ENCODE measurements around the gene NEK11.

NEK11 gene

DNA sequence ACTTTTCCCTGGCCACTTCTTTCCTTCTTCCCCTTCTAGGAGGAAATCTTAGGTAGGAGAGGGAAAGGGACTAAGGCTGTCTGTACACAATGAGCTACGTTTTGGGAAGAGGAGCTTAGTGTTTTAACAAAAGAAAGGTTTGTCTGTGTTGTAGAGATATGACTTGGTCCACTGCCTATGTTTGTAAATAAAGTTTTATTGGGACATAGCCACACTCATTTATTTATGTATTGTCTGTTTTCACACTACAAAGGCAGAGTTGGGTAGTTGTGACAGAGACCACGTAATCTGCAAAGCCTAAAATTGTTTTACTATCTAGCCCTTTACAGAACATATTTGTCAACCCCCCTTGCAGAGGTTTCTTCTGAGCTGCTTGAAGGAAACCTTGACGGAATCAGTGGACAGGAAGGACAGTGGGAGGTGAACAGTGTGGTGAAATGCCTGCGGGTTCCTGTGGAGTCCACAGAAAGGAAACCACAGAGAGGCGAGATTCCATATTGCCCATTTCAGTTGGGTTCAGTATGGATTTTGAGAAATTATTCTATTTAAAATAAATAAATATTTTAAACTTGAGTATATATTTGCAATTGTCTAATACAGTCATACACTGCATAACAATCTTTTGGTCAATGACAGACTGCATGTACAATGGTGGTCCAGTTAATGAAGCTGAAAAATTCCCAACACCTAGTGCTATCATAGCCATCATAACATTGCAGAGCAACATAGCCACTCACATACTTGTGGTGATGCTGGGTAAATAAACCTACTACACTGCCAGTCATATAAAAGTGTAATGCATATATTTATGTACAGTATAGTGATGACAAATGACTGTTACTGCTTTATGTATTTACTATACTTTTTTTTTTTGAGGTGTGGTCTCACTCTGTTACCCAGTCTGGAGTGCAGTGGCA lies 197.0 kb downstream of the NEK11 start:
- DNase-seq (ENCODE audit: low read depth in 2 of 2), result no peak

DNA sequence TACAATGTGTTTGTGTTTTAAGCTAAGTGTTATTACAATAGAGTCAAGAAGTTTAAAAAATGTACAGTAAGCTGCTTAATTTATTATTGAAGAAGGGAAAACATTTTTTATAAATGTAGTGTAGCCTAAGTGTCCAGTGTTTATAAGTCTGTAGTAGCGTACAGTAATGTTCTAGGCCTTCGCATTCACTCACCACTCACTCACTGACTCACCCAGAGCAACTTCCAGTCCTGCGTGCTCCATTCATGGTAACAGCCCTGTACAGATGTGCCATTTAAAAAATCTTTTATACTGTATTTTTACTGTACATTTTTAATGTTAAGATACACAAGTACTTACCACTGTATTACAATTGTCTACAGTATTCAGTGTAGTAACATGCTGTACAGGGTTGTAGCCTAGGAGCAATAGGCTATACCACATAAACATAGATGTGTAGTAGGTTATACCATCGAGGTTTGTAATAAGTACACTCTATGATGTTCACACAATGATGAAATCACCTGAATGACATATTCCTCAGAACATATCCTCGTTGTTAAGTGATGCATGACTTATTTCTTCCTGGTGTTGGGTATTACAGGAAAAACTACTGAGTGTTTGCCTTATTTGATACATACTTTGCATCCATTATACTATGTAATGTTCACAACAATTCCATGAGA lies 198.3 kb downstream of the NEK11 start:
- no peak for DNase-seq (ENCODE audit: low read depth in 2 of 2)

DNA sequence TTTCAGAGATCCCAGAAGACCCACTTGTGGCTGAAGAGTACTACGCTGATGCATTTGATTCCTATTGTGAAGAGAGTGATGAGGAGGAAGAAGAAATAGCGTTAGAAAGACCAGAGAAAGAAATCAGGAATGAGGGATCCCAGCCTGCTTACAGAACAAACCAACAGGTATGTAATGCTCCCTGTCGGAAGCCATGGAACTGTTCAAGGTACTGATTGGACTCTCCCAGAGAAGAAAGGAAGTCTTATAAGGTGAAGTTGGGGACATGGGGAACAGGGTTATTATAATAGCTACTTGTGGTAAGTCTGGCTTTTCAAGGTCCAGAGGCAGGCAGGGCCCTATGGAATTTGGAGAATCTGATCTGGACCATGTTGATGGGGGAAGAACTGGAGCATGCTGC lies 201.8 kb downstream of the NEK11 start:
- no peak for DNase-seq (ENCODE audit: low read depth in 2 of 2)

DNA sequence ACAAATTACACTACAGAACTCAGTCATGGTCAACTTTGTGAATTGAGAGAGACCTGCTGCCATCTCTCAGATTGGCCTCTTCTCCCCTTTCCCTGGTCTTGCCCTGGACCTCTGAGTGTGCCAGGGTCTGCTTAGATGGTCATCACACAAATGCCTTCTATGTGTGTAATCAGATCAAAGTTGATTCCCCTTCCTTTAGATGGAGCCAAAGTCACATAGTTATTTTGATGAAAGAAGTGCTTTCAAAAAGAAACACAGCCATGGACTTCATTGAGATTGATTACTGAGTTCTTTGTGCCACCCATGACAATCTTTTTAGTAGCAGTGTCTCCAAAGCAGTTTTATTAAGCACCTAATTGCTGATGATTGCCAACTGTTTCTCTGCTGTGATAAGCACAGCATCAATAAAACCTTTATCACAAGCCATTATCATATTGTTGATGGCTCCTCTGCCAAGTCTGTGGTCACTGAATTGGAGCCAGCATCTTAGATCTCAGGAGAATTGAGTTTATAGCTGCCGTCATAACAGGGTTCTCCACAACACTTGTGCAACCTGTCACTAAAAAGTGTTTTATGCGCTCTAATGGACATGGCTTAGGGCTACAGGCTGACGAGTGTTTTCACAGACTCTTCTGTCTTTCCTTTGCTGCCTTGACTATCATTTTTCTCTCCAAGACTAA lies 205.2 kb downstream of the NEK11 start:
- no peak for DNase-seq (ENCODE audit: low read depth in 2 of 2)

DNA sequence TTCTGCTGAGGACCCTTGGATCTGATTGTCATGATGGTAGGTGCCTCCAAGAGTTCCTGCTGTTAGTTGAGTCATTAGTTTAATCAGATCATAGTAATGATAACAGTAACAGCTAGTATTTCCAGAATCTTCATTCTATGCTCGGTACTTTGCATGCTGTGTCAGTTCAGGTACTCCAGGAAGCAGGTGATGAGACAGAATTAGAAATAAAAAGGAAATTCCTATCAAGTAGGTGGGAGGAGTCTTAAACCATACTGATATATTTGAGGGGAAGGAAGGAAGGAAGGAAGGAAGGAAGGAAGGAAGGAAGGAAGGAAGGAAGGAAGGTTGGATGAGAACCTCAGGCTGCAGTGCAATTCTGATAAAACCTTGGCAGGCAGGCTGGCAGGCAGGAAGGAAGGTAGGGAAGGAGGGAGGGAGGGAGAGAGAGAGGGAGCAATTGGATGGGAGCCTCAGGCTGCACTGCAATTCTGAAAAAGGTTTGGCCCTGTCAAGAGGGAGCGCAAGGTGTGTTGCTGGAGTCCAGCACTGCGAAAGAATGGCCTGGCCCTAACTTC lies 206.1 kb downstream of the NEK11 start:
- DNase-seq (ENCODE audit: low read depth in 2 of 2), result no peak

DNA sequence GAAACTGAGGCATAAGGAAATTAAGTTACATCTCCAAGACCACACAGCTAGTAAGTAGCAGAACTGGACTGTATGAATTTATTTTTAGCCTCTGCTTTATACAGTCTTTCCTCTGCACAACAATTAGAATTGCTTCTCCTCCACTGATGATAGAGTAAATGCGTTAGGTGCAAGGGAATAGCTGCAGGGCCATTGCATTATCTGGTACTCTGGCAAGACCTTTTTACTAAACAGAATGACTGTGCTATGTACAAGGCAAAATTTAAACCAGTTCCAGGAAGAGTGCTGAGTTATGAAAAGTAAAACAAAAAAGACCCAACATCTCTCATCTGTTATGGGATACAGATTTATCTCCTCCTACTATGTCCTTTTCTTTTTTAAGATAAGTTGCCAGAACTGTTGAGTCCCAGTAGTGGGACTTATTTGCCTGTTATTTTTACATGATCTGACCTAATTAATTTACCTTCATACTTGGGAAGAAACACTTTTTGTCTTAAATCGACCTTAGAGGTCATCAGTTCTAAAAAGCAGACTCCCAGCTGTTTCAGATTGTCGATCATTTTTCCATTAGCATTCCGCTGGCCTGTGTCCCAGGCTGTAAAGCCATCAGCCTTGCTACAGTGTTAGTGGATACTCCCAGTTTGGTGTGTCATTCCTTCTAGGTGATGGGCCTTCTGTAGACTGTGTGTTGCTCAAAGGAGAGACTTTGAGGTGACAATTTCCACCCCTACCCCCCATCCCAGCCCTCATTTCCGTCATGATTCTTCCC lies 207.4 kb downstream of the NEK11 start:
- DNase-seq (ENCODE audit: low read depth in 2 of 2), result no peak

DNA sequence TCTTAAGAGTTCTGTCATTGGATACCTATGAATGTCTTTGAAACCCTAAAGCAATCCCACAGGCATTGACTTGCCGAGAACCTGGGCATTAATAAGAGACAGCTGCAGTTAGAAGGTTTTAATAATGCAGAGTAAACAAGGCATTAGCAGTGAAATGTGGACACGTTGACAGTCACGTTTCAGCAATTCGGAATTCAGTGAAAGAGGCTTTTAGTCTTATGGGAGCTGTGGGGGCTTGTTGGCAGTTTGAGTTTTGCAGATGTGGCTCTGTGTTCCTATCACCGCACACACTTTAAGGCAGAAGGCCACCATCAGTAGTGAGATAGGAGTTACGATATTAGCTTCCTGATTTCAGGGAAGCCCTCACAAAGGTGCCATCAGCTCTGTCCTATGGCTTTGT lies 209.7 kb downstream of the NEK11 start:
- DNase-seq (ENCODE audit: low read depth in 2 of 2), result no peak

DNA sequence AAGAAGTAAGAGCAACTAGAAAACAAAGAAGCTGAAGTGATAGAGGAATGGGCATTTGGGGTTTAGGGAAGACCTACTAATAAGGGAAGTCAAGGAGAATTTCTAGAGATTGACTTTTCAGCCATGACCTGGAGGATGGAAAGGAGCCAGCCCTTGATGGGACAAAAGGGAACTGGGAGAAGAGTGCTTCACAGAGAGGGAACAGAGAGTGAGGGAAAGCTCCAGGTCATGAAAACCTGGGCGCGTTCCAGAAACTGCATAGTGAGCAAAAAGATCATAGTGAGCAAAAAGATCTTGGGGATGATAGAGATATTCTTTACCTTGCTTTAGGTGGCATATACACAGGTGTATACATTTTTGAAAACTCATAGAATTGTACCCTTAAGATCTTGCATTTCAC lies 211.8 kb downstream of the NEK11 start:
- DNase-seq (ENCODE audit: low read depth in 2 of 2), result no peak

DNA sequence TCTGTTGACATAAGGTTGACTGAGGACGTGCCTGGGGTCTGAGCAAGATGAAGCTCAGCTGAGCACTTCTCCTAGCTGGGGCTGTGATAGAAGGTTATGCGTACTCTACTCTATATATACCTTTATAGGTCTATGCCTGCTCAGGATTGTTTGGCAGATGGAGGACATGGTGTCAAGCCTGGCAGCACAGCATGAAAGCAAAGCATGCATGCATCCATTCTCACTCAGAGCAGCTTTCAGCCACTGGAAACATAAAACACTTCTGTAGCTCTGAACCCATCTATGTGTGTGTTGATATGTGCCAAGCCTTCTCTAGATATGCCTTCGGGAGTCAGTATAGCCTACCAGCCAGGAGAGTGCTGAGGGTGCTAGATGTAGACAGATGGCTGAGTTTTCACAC lies 212.6 kb downstream of the NEK11 start:
- no peak for DNase-seq (ENCODE audit: low read depth in 2 of 2)

DNA sequence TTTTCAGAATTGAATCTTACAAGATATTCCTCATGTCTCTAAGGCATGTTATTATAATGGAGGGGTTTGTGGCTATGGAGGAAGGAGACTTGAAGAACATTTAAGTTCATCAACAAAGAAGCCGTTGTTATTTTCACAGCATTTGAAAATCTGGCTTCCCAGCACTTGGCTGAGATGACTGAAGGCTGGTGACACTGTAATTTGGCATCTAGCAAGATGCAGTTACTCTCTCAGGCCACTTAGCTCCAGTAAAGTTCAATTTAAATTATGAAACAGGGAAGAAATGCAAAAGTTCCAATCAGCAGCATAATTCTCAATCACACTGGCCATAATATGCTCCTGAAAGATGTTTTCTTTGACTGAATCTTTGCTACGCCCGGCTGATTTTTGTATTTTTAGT lies 215.5 kb downstream of the NEK11 start:
- DNase-seq (ENCODE audit: low read depth in 2 of 2), result no peak

DNA sequence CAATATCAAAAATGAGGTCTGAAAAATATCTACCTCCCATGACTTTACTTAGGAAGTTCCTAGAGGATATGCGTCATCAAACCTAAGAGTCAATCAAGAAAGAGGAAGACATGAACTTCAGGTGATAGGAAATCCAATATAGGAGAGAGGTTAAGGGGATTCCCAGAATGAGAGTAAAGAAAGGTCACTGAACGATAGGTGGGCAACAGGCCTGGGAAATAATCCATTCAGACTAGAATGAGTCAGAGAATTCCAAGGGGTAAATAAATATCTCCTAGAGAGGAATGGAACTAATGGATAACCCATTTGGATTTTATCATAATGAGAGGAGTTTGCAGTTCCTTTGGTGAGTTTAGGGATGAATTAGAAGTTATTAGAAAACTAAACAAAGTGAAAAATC lies 223.8 kb downstream of the NEK11 start:
- no peak for DNase-seq (ENCODE audit: low read depth in 2 of 2)

DNA sequence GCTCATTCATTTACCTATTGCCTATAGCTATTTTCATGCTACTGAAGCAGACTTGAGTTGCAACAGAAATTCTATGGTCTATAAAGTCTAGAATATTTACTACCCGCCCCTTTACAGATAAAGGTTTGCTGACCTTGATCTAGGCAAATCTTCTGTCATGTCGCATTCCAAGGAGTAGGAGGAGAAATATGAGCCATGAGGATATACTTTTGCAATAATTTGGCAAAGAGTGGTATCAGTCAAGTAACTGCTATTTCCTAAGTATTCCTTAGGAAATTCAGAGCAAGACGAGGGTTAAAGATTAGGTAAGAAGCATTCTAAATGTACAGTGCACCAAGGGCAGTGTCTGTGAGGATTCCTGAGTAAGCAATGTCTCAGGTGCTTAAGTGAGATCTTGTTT lies 233.8 kb downstream of the NEK11 start:
- DNase-seq (ENCODE audit: low read depth in 2 of 2), result no peak

DNA sequence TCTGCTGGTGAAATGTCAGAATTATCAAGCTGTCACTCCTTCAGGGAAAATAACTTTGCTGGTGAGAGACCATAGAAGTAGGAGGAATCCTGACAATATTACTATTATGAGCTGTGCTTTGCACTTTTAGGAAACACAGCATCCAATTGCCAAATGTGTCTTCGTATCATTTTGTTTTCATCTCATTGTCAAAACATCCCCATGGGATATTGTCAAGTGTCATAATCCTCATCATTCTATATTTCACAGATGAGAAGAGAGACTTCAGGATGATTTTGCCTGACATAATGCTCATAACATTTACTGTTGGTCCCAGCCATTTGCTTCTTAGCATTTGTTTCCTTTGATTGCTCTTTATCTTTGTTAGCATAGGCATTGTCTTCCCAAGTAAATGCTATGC lies 234.4 kb downstream of the NEK11 start:
- no peak for DNase-seq (ENCODE audit: low read depth in 2 of 2)

DNA sequence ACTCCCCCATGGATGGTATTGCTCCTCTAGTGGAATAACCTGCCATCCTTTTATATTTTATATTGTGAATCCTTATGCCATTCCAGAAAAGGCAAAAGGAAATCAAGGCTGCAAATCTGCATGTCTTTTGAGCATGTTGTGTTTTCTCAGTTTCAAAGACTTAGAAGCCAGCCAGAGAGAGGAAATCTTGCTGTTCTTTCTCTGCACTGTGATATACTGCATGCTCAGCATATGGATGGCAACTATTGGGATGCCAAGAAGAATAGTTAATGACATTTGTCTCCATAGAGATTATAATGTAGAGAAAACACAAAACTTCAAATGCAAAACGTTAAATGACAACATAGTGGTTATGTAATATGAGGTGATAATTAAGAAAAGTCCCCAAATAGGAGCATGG lies 248.9 kb downstream of the NEK11 start:
- DNase-seq (ENCODE audit: low read depth in 2 of 2), result no peak

DNA sequence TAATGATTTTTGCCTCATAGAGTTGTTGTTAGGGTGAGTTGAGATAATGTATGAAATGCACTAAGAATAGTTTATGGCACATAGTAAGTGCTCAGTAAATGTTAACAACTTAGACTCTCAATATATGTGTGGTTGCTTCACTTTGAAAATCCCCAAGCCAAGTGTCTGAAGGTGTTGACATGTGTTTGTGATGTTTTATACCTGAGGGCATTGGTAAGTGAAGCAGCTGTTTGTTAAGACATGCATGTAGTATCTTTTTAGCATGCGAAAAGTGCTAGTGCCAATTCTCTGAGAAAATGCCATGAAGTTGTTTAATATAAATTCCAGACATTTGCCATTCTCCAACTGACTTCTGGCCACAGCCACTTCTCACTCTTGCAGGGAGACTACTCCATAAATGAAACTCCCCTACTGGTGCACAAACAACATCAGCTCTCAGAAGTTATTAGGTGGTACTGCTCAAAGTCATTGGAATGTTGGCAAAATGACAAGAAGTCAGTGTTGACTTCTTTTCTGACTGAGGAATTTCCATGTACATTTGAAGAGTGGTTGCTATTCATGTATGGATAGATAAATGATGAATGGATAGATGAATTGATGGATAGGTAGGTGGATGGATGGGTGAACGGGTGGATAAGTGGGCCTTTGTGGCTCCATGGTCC lies 251.3 kb downstream of the NEK11 start:
- no peak for DNase-seq (ENCODE audit: low read depth in 2 of 2)

DNA sequence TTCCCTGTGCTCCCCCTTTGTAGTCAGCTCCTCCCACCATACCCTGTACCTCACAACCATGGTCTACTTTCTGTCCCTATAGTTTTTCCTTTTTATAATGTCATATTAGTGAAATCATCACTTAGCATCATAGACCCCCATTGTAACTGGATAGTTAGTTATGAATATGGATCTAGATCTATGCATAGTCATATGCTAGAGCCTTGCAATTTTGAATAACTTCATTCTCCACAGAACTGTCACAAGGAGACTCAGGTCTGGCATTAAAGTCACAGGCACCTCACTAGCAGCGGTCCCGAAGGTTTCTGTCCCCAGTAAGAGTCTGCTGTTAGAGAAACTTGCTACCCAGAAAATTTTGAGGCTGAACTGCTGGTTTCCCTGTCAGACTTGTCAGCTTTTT lies 252.9 kb downstream of the NEK11 start:
- DNase-seq (ENCODE audit: low read depth in 2 of 2), result no peak

DNA sequence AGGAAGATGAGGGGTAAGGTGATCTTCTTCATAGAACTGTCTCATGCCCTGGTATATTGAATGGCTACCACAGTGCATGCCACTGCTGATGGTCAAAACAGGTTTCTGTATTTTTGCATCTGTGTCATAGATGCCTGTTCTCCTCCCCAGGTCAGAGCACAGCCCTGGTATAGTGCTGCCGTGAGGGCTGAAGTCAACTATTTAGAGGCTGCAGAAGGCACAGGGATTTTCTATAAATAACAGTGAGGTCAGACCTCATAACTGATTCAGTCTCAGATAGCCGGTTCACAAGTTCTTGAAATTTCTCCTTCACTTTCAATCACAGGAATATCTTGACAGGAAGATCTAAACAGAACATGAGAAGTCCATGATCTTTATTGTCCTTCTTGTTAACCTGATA lies 255.7 kb downstream of the NEK11 start:
- no peak for DNase-seq (ENCODE audit: low read depth in 2 of 2)

DNA sequence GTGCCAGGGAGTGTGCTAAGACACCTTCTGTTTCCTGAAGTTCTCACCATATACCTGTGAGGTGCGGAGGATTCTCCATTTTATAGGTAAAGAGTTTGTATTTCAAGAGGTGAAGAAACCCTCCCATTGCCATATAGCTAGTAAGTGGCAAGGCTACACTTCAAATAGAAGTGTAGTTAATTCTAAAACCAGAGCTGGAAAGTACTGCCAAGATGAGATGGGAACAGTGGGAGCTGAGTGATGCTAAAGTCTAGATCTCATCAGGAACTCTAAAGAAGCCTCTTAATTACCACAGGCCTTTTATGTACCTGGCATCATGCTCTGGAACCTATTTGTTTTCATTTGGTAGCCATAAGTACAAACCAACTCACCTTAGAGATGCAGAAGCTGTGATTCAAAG lies 256.3 kb downstream of the NEK11 start:
- no peak for DNase-seq (ENCODE audit: low read depth in 2 of 2)

DNA sequence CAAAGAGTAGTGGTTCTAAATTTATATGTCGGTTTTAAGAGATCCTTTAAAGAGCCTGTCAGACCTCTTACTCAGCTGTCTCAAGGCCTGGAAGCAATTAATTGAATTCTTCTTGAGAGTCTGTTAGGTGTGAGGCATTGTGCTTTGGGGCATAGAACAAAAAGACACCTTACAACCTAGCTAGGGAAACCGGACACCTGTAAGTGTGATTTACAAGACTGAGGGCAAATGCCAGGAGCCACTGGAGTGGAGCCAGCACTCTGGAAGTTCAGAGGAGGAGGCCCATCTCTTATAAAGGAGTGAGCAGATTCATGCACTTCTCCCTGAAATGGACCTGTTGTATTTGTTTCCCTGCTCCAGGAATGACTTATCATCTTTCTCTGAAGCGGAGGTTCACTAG lies 257.2 kb downstream of the NEK11 start:
- DNase-seq (ENCODE audit: low read depth in 2 of 2), result no peak

DNA sequence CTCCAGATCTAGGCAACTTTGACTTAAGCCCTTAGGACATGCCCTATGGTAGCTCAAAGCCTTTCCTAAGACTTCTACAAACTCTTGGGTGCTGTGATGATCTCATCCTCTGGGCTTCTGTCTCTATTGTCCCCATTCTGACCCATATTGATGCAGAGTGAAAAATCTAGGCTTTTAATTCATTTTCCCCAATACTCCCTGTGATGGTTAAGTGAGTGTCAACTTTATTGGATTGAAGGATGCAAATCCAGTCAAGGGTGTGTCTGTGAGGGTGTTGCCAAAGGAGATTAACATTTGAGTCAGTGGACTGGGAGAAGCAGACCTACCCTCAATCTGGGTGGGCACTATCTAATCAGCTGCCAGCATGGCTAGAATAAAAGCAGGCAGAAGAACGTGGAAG lies 257.6 kb downstream of the NEK11 start:
- no peak for DNase-seq (ENCODE audit: low read depth in 2 of 2)

DNA sequence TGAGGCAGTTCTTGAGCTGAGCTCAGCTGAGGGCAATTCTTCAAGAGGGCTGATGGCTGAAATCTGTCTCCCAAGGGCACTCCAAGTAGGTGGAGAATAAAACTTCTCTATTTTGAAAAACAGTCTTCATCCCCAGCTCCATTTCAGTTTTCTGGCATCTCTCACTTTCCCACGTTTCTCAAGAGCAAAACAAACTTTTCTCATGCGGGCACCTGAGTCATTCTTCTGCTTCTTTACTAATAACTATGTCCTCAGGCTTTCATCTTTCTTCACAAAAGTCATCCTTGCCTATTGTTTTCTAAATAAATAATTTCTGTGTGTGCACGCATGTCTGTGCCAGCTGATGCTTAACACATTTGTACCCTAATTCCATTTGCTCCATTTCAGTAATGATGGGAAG lies 258.8 kb downstream of the NEK11 start:
- no peak for DNase-seq (ENCODE audit: low read depth in 2 of 2)

Measured in stimulated activated CD4-positive, alpha-beta T cell treated with anti-CD3 and anti-CD28 coated beads, Interleukin-4, amount 100 ng/mL, for 48 hours (primary cell).